K562 (cell line): ENCODE measurements around the gene CSF1. TPM values are rescaled to one million over a fixed set of nuclear protein-coding genes. Genes with fewer than 3 reads are reported as not detected.

ENCODE experiments used
- RFX1 ChIP-seq: fragments of 450-650 bp; IDR thresholded peaks from 2 replicates; pipeline ENCODE4 v1.6.1; 2016; ENCODE audit warnings: mild to moderate bottlenecking, moderate library complexity
- RNF219 ChIP-seq: fragments of 250-450 bp; sonication (Bioruptor Pico); IDR thresholded peaks from 2 replicates; pipeline ENCODE4 v1.5.0; 2022; ENCODE audit warnings: mild to moderate bottlenecking
- SREBF1 ChIP-seq: fragments of 150-350 bp; IDR thresholded peaks from 2 replicates; pipeline ENCODE4 v1.6.1; 2014; ENCODE audit warnings: antibody characterized with exemption, low read depth, low read length, borderline replicate concordance
- polyA plus RNA-seq, 8 experiments: library from polyadenylated mRNA; depleted of rRNA in 4 of 8; stranded (reverse) in 5 of 8; unstranded in 3 of 8; fragments of >200 nt; fragmentation: Nextera tagmentation in 2 of 8; fragmentation: Illumina TruSeq in 1 of 8; extraction: Ambion mirVana in 2 of 8; extraction: Trizol in 1 of 8; gene quantifications; 2 replicates each; pipeline versions ENCODE4 v1.2.1 to v1.2.3, GENCODE V29; 2011 to 2014; ENCODE audit warnings: inconsistent platforms in 1 of 8, missing spikeins in 1 of 8
- total RNA-seq, 7 experiments: library from RNA; depleted of rRNA in 6 of 7; stranded (reverse); fragments of >200 nt in 6 of 7; fragmentation: Illumina TruSeq in 2 of 7; extraction: Trizol in 2 of 7; gene quantifications; 2 replicates each; pipeline versions ENCODE4 v1.2.1 to v1.2.3, GENCODE V29; 2011 to 2021; ENCODE audit warnings: low replicate concordance in 1 of 7
- TF ChIP-seq, protein P1 (sequence below): sonication (generic); IDR thresholded peaks from 2 replicates; pipeline ENCODE4 v1.6.1; 2016
- TF ChIP-seq, protein P2 (sequence below), 2 experiments: fragments of 150-350 bp in 1 of 2; IDR thresholded peaks; 2 replicates each; pipeline ENCODE4 v1.6.1; 2012 to 2016; ENCODE audit warnings: low read depth in 2 of 2, low read length in 2 of 2, mild to moderate bottlenecking in 1 of 2, moderate library complexity in 1 of 2
- TF ChIP-seq, protein P3 (sequence below): fragments of 450-650 bp; IDR thresholded peaks from 2 replicates; pipeline ENCODE4 v1.6.1; 2017; ENCODE audit warnings: antibody characterized with exemption, mild to moderate bottlenecking
- TF ChIP-seq, protein P4 (sequence below): sonication (generic); formaldehyde crosslinking; IDR thresholded peaks from 2 replicates; pipeline ENCODE4 v1.9.0; 2022; ENCODE audit warnings: mild to moderate bottlenecking, missing genetic modification reagents
- TF ChIP-seq, protein P5 (sequence below): fragments of 450-650 bp; IDR thresholded peaks from 2 replicates; pipeline ENCODE4 v1.6.1; 2018; ENCODE audit not compliant: partially characterized antibody

CSF1 gene
- total and polyA plus RNA-seq, 9 of the 15 experiments (the other 6 are each of a cell fraction or from before 2014, with no cell fraction given) = 0.18 to 11.8 (median 2.8) TPM

DNA sequence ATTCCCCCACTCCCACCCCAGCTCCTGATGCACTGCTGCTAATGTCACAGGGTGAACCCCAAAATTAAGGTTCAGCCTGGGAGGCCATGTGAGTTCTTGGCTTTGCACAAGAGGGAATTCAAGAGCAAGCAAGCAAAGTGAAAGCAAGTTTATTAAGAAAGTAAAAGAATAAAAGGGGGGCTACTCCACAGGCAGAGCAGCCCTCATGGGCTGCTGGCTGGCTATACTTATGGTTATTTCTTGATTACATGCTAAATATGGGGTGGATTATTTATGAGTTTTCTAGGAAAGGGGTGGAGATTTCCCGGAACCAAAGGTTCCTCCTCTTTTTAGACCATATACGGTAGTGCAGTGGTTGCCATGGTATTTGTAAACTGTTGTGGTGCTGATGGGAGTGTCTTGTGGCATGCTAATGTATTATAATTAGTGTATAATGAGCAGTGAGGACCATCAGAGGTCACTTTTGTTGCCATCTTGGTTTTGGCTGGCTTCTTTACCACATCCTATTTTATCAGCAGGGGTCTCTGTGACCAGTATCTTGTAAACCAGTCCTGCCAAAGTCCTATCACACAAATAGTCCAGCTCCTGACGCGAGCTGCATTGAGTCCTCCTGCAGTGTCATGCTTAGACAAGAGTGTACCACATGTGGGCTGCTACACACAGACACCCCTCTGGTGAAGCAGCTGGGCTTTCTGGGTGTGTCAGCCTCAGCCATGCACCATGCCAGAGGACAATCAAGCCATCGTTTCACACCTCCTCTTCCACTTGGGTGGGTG lies 46.4 kb upstream of the CSF1 start (continued):
- no peak for TF ChIP-seq RNF219 (CRISPR knock-in tag)
- TF ChIP-seq, protein P1, sequence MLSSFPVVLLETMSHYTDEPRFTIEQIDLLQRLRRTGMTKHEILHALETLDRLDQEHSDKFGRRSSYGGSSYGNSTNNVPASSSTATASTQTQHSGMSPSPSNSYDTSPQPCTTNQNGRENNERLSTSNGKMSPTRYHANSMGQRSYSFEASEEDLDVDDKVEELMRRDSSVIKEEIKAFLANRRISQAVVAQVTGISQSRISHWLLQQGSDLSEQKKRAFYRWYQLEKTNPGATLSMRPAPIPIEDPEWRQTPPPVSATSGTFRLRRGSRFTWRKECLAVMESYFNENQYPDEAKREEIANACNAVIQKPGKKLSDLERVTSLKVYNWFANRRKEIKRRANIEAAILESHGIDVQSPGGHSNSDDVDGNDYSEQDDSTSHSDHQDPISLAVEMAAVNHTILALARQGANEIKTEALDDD = peak; percentile 64; the same call in 1 of the 2 replicates
- TF ChIP-seq, protein P2, sequence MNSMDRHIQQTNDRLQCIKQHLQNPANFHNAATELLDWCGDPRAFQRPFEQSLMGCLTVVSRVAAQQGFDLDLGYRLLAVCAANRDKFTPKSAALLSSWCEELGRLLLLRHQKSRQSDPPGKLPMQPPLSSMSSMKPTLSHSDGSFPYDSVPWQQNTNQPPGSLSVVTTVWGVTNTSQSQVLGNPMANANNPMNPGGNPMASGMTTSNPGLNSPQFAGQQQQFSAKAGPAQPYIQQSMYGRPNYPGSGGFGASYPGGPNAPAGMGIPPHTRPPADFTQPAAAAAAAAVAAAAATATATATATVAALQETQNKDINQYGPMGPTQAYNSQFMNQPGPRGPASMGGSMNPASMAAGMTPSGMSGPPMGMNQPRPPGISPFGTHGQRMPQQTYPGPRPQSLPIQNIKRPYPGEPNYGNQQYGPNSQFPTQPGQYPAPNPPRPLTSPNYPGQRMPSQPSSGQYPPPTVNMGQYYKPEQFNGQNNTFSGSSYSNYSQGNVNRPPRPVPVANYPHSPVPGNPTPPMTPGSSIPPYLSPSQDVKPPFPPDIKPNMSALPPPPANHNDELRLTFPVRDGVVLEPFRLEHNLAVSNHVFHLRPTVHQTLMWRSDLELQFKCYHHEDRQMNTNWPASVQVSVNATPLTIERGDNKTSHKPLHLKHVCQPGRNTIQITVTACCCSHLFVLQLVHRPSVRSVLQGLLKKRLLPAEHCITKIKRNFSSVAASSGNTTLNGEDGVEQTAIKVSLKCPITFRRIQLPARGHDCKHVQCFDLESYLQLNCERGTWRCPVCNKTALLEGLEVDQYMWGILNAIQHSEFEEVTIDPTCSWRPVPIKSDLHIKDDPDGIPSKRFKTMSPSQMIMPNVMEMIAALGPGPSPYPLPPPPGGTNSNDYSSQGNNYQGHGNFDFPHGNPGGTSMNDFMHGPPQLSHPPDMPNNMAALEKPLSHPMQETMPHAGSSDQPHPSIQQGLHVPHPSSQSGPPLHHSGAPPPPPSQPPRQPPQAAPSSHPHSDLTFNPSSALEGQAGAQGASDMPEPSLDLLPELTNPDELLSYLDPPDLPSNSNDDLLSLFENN (IDR thresholded peaks at IDR 0.05; ENCODE audit: low read depth in 2 of 2, low read length in 2 of 2) = 0 out of 4 replicates have a peak, but pooled peaks of 1 of the 2 experiments have one; percentile 30
- TF ChIP-seq, protein P3, sequence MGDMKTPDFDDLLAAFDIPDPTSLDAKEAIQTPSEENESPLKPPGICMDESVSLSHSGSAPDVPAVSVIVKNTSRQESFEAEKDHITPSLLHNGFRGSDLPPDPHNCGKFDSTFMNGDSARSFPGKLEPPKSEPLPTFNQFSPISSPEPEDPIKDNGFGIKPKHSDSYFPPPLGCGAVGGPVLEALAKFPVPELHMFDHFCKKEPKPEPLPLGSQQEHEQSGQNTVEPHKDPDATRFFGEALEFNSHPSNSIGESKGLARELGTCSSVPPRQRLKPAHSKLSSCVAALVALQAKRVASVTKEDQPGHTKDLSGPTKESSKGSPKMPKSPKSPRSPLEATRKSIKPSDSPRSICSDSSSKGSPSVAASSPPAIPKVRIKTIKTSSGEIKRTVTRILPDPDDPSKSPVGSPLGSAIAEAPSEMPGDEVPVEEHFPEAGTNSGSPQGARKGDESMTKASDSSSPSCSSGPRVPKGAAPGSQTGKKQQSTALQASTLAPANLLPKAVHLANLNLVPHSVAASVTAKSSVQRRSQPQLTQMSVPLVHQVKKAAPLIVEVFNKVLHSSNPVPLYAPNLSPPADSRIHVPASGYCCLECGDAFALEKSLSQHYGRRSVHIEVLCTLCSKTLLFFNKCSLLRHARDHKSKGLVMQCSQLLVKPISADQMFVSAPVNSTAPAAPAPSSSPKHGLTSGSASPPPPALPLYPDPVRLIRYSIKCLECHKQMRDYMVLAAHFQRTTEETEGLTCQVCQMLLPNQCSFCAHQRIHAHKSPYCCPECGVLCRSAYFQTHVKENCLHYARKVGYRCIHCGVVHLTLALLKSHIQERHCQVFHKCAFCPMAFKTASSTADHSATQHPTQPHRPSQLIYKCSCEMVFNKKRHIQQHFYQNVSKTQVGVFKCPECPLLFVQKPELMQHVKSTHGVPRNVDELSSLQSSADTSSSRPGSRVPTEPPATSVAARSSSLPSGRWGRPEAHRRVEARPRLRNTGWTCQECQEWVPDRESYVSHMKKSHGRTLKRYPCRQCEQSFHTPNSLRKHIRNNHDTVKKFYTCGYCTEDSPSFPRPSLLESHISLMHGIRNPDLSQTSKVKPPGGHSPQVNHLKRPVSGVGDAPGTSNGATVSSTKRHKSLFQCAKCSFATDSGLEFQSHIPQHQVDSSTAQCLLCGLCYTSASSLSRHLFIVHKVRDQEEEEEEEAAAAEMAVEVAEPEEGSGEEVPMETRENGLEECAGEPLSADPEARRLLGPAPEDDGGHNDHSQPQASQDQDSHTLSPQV = peak; percentile 61; the same call in 1 of the 2 replicates
- peak; percentile 92 for TF ChIP-seq RFX1
- TF ChIP-seq, protein P4, sequence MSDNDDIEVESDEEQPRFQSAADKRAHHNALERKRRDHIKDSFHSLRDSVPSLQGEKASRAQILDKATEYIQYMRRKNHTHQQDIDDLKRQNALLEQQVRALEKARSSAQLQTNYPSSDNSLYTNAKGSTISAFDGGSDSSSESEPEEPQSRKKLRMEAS (CRISPR knock-in tag) = peak; percentile 57
- TF ChIP-seq, protein P5, sequence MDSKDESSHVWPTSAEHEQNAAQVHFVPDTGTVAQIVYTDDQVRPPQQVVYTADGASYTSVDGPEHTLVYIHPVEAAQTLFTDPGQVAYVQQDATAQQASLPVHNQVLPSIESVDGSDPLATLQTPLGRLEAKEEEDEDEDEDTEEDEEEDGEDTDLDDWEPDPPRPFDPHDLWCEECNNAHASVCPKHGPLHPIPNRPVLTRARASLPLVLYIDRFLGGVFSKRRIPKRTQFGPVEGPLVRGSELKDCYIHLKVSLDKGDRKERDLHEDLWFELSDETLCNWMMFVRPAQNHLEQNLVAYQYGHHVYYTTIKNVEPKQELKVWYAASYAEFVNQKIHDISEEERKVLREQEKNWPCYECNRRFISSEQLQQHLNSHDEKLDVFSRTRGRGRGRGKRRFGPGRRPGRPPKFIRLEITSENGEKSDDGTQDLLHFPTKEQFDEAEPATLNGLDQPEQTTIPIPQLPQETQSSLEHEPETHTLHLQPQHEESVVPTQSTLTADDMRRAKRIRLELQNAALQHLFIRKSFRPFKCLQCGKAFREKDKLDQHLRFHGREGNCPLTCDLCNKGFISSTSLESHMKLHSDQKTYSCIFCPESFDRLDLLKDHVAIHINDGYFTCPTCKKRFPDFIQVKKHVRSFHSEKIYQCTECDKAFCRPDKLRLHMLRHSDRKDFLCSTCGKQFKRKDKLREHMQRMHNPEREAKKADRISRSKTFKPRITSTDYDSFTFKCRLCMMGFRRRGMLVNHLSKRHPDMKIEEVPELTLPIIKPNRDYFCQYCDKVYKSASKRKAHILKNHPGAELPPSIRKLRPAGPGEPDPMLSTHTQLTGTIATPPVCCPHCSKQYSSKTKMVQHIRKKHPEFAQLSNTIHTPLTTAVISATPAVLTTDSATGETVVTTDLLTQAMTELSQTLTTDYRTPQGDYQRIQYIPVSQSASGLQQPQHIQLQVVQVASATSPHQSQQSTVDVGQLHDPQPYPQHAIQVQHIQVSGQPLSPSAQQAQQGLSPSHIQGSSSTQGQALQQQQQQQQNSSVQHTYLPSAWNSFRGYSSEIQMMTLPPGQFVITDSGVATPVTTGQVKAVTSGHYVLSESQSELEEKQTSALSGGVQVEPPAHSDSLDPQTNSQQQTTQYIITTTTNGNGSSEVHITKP = peak; percentile 74
- TF ChIP-seq SREBF1 = no peak
